Cardiac muscle cell (in vitro differentiated cells and primary cell): ENCODE results near the gene DNAI7. TPM values are rescaled to one million over a fixed set of nuclear protein-coding genes. Genes with fewer than 3 reads are reported as not detected.
A peak's percentile ranks its signal among the peaks of the same experiment; 100 is the strongest.

Experiments
- DNase-seq, 2 donors: peaks; one replicate each; pipeline versions ENCODE4 v3.0.0 to v3.0.0-alpha.2; 2010 to 2017; ENCODE audit warnings: low read depth in 1 of 2, low spot score in 1 of 2
- H3K27ac ChIP-seq: fragments of 200-600 bp; sonication (generic); 2 replicates; pipeline ENCODE4 v1.5.1; 2016
- H3K27me3 ChIP-seq: fragments of 200-600 bp; sonication (generic); 2 replicates; pipeline ENCODE4 v1.6.0; 2016; ENCODE audit warnings: control low read depth
- H3K36me3 ChIP-seq: fragments of 200-600 bp; sonication (generic); 2 replicates; pipeline ENCODE4 v1.5.1; 2016; ENCODE audit warnings: control low read depth
- H3K4me1 ChIP-seq: fragments of 200-600 bp; sonication (generic); 2 replicates; pipeline ENCODE4 v1.8.1; 2017; ENCODE audit warnings: low read depth, mild to moderate bottlenecking, mixed run types
- H3K4me3 ChIP-seq: fragments of 200-600 bp; sonication (generic); 2 replicates; pipeline ENCODE4 v1.5.1; 2016; ENCODE audit warnings: mild to moderate bottlenecking
- H3K9me3 ChIP-seq: fragments of 200-600 bp; sonication (generic); 2 replicates; pipeline ENCODE4 v1.5.1; 2017; ENCODE audit warnings: low read depth, mild to moderate bottlenecking, control low read depth
- polyA plus RNA-seq: library from polyadenylated mRNA; unstranded; fragments of >200 nt; fragmentation: Nextera tagmentation; extraction: Ambion mirVana; gene quantifications from 2 replicates; pipeline ENCODE4 v1.2.1, GENCODE V29; 2016
- total RNA-seq: library from RNA; depleted of rRNA; stranded (reverse); fragments of >200 nt; gene quantifications from 2 replicates; pipeline ENCODE4 v1.2.3, GENCODE V29; 2016
- TF ChIP-seq, protein P1 (sequence below): IDR thresholded peaks from 2 replicates; pipeline ENCODE4 v1.5.1; 2012; ENCODE audit warnings: low read depth, mild to moderate bottlenecking, low read length

DNAI7 gene, protein sequence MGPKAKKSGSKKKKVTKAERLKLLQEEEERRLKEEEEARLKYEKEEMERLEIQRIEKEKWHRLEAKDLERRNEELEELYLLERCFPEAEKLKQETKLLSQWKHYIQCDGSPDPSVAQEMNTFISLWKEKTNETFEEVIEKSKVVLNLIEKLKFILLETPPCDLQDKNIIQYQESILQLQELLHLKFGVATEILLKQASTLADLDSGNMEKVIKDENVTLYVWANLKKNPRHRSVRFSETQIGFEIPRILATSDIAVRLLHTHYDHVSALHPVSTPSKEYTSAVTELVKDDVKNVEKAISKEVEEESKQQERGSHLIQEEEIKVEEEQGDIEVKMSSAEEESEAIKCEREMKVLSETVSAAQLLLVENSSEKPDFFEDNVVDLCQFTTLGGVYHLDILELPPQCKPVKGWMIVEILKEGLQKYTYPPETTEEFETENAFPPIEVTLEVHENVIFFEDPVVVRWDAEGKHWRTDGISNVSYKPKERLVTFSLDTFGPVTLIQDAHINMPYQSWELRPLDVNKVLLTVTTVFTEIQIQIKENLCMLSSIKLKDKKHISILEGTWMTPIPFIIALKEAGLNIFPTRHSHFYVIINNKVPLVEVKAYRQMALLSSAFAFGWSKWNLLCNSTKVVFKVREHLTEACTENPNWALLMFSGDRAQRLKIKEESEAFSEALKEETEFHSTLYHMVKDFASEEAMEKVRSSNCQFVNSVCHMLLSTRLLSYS
- total RNA-seq (0.57 and 0.81 TPM in 2 replicates), polyA plus RNA-seq (0.77 and 1.2 TPM in 2 replicates)

DNA sequence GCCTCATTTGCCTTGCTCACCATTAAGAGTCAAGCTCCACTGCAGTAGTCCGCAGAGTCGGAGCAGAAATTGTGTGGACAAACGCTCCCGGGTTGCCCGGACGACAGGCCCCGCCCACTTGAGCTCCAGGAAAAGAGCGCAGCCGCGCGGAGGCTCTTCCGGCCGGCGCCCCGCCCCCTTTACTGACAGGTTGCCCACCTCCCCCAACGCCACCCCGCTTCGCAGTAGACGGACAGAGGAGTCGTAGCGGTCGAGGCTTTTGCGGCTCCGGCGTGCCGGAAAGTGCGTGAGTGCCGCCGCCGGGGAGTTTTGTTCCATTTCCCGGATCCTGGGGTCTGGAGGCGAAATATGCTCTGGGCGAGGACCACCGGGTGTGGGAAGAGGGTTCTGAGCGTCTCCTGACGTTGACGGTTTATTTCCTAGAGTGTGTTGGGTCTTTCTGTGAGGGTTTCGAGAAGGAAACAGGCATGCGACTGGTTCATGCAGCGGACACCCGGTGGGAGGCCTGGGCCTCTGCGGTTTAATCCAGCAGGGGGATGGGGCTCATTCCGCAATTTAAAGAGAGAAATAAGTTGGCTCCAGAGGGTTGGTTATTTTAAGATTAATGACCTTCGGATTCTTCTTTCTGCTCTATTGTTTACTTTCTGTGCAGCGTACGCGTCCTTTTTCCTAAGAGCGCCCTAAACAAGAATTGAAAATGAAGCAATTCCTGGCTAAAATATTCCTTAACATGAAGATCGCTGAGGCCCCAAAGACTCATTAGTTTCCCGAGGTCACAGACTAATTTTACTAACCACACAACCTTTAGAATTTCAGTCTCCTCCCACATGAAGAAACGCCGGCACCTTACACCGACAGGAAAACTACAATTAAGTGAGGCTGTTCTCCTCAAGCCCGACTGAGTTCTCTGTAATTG lies at the start of gene DNAI7, which contains the start of gene ETFRF1:
TSS of gene DNAI7 (minus strand) at position 105 of the 916 bp plus-strand sequence. CDS start at position 23, 82 bp downstream.
TSS of gene ETFRF1 (plus strand) at position 182 of the 916 bp plus-strand sequence. CDS start 8,720 bp downstream, outside the sequence.
- H3K4me1 ChIP-seq = peaks cover 6% of the 10 kb centered on the region
- H3K27me3 ChIP-seq = no peaks in the 10 kb centered on the region
- TF ChIP-seq, protein P1, sequence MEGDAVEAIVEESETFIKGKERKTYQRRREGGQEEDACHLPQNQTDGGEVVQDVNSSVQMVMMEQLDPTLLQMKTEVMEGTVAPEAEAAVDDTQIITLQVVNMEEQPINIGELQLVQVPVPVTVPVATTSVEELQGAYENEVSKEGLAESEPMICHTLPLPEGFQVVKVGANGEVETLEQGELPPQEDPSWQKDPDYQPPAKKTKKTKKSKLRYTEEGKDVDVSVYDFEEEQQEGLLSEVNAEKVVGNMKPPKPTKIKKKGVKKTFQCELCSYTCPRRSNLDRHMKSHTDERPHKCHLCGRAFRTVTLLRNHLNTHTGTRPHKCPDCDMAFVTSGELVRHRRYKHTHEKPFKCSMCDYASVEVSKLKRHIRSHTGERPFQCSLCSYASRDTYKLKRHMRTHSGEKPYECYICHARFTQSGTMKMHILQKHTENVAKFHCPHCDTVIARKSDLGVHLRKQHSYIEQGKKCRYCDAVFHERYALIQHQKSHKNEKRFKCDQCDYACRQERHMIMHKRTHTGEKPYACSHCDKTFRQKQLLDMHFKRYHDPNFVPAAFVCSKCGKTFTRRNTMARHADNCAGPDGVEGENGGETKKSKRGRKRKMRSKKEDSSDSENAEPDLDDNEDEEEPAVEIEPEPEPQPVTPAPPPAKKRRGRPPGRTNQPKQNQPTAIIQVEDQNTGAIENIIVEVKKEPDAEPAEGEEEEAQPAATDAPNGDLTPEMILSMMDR = no peak
- peak; percentile 97 to 99 for DNase-seq
- H3K36me3 ChIP-seq = no peaks in the 10 kb centered on the region
- peak within 1 kb of the TSS; percentile 57 for H3K4me3 ChIP-seq
- no peaks in the 10 kb centered on the region for H3K9me3 ChIP-seq
- H3K27ac ChIP-seq = peak within 1 kb of the TSS; percentile 97

DNA sequence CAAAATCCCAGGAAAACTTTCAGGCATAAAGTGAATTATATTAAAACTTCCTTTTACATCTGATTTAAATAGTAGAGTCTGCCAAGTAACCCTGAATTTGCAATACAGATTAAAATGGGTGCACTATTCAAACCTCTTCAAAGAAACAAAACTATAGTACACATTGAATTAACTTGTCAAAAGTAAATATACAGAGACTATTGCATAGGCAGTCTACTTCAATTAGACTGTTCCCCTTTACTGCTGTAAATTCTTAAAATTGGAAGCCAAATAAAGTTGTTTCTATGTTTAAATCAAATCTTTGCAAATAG lies 48.7 kb upstream of the DNAI7 start:
- H3K9me3 ChIP-seq = no peaks in the 10 kb centered on the region
- TF ChIP-seq, protein P1 = no peak
- no peaks in the 10 kb centered on the region for H3K27me3 ChIP-seq
- H3K4me3 ChIP-seq = no peak overlapping the region
- H3K4me1 ChIP-seq = no peaks in the 10 kb centered on the region
- peak overlapping the region; percentile 15 for H3K27ac ChIP-seq
- no peak for DNase-seq
- peaks cover 3% of the 10 kb centered on the region for H3K36me3 ChIP-seq

DNA sequence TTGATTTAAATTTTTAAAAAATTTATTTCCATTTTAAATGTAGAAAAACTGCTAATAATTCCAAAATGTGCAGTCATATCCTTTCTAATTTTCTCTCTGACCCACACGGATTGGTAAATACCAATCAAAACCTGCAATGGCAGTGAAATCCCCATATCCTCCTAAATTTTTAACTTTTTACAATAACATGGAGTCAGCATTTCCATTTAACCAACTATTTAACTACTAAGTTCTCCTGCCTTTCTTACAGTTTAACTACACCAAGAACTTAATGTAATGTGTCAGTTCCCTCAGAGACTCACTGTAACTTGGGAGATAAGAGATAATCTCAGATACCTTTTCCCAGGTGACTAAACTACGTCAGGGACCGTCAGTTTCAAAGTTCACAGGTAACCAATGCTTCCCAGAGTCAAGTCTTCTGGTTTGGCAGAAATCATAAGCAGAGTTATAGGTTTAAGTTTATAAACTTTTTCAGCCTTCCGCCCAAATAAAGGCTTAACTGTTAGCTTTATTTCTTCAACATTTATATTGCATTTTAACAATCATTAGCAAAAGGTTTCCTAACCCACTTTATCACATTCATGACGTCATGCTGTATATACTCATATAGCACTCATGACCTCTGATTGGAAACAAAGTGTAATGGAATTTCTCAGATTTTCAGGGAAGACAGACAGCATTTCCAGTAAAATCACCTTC lies 48.2 kb upstream of the DNAI7 start:
- H3K9me3 ChIP-seq = no peaks in the 10 kb centered on the region
- H3K27ac ChIP-seq = peak overlapping the region; percentile 15
- H3K4me3 ChIP-seq = no peak overlapping the region
- TF ChIP-seq, protein P1 = no peak
- DNase-seq = peak in 1 of 2 donors; percentile 46
- H3K36me3 ChIP-seq = peaks cover 3% of the 10 kb centered on the region
- no peaks in the 10 kb centered on the region for H3K4me1 ChIP-seq
- no peaks in the 10 kb centered on the region for H3K27me3 ChIP-seq

DNA sequence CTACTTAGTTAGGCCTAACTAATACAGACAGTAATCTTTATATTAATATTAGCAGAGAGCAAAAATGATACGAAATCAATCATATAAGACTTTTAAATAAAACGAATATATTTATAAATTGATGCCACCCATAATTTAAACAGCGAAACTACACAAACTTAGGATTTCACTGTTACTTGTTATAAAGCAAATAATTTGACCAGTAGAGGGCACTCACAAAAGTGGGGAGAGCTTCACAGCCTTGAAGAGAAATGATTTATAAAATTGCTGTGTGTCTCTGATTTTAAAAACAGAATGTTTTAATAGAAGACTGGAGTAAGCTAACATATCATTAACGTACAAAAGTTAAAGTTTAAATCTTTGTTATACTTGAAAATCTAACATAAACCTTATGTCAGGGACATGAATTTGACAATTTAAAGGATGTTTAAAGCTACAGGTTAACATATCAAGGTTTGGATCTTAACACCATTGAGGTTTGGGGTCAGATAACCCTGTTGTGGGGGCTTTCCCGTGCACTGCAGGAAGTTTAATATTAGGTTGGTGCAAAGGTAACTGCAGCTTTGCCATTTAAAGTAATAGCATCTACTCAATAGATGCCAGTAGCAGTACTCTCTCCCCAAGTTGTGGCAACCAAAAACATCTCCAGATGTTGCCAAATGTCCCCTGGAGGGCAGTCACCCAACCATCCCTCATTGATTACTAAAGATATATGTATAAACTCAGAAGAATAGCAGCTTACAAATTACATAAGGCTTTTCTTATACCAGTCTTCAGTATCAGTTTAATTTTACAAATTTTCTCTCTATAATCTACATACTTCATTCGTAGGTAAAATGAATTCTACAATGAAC lies 46.4 kb upstream of the DNAI7 start:
- DNase-seq = peak; percentile 51 to 70
- peaks cover 3% of the 10 kb centered on the region for H3K36me3 ChIP-seq
- H3K4me1 ChIP-seq = no peaks in the 10 kb centered on the region
- no peak overlapping the region for H3K27ac ChIP-seq
- no peaks in the 10 kb centered on the region for H3K9me3 ChIP-seq
- TF ChIP-seq, protein P1 = peak; percentile 67
- H3K27me3 ChIP-seq = no peaks in the 10 kb centered on the region
- H3K4me3 ChIP-seq = no peak overlapping the region
